ENCODE results near the gene SPOCK1. TPM values are rescaled to one million over a fixed set of nuclear protein-coding genes. Genes with fewer than 3 reads are reported as not detected.
"Not testable (repeated sequence)": the region's sequence is repeated elsewhere in the genome, so short reads cannot be mapped to it uniquely, and the experiment has no call there.

Gene SPOCK1
- total and polyA plus RNA-seq, 4 experiments from 2014 or later, result not detected

DNA sequence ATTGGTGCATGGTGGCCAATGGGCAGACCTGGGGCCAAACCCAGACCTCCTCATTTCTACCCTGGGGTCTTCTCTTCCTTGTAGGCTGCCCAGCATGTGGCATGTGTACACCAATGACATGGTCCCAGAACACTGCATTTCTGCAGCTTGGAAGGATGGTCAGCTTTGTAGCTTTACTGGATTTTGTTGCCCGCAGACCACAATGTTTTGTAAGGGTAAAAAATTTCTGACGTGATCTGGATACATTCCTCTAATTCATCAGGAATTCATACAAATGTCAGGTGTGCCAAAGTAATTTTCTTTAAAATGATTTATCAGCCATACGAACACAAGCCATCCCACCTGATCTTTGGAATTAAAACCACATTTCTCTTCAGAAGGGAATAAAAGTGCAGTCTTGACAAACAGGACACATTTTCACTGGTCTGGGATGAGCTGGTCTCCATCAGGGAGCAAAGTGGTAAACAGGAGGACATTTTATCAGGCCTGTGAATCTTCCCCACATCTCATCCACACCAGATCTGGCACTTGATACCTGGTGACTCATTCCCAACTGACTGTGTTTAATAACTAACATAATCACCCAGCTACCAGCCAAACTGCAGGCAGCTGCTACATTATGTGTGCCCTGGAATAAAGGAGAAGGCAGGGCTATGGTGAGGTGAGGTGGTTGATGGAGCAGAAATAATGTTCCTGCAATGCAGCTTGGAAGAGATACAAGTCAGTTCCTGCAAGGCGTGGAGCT lies 103.9 kb downstream of the SPOCK1 start:
- no peak for DNase-seq
- peaks cover 0 to 4% (median 0%) of the 10 kb centered on the region in 8 donors for H3K9me3 Mint-ChIP-seq

DNA sequence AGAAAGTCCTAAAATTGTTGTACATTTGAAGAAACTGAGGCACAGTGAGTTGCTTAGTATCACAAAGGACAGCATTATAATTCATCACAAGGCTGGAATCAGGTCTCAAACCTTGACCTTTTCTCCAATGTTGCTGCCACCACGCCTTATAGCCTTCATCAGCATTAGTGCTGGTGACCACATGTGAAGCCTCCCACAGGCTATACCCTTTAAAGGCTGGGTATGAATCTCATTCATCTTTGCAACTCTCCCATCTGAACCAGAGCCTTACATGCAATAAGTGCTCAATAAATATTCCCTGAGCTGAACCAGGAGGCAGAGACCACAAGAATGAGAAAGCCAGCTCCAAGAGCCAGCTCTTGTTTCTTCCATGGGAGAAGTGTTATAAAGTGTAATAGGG lies 104.7 kb downstream of the SPOCK1 start:
- Mint-ChIP-seq H3K4me1 (no peaks in the 10 kb centered on the region), H3K4me3 (no peak overlapping the region), H3K27me3 (peaks cover 0 to 14% of the 10 kb centered on the region in 2 donors), H3K36me3 (no peaks in the 10 kb centered on the region), H3K9me3 (peaks cover 0 to 4% (median 0%) of the 10 kb centered on the region in 8 donors), H3K27ac (no peak overlapping the region)
- Histone ChIP-seq H3K36me3 (ENCODE audit: insufficient read depth, low read length) (no peaks in the 10 kb centered on the region), H3K9me3 (ENCODE audit: control insufficient read depth in 1 of 2, low read length in 2 of 2) (no peaks in the 10 kb centered on the region), H3K4me1 (ENCODE audit: insufficient read depth, low read length) (no peaks in the 10 kb centered on the region), H3K27ac (ENCODE audit: low read depth, low read length) (no peak overlapping the region), H3K27me3 (ENCODE audit: insufficient read depth, low read length) (no peaks in the 10 kb centered on the region), H3K4me3 (ENCODE audit: low read length in 2 of 2) (no peak overlapping the region)
- intact Hi-C loops (cut with micrococcal nuclease), result no loop called here
- DNase-seq, result no peak
- ChIA-PET POLR2A (ENCODE audit: partially characterized antibody) (no interaction called here), CTCF (ENCODE audit: partially characterized antibody) (no interaction called here)

More for the DNA sequence above, 103.9 kb downstream of the SPOCK1 start:
- Mint-ChIP-seq H3K27ac (no peak overlapping the region), H3K36me3 (no peaks in the 10 kb centered on the region), H3K27me3 (peaks cover 0 to 14% of the 10 kb centered on the region in 2 donors), H3K4me3 (no peak overlapping the region), H3K4me1 (no peaks in the 10 kb centered on the region)
- Histone ChIP-seq H3K27ac (ENCODE audit: low read depth, low read length) (no peak overlapping the region), H3K36me3 (ENCODE audit: insufficient read depth, low read length) (no peaks in the 10 kb centered on the region), H3K9me3 (ENCODE audit: control insufficient read depth in 1 of 2, low read length in 2 of 2) (no peaks in the 10 kb centered on the region), H3K4me3 (ENCODE audit: low read length in 2 of 2) (no peak overlapping the region), H3K27me3 (ENCODE audit: insufficient read depth, low read length) (no peaks in the 10 kb centered on the region), H3K4me1 (ENCODE audit: insufficient read depth, low read length) (no peaks in the 10 kb centered on the region)
- intact Hi-C loops (cut with micrococcal nuclease), result no loop called here
- CTCF ChIA-PET (ENCODE audit: partially characterized antibody), result no interaction called here
- POLR2A ChIA-PET (ENCODE audit: partially characterized antibody), result no interaction called here

DNA sequence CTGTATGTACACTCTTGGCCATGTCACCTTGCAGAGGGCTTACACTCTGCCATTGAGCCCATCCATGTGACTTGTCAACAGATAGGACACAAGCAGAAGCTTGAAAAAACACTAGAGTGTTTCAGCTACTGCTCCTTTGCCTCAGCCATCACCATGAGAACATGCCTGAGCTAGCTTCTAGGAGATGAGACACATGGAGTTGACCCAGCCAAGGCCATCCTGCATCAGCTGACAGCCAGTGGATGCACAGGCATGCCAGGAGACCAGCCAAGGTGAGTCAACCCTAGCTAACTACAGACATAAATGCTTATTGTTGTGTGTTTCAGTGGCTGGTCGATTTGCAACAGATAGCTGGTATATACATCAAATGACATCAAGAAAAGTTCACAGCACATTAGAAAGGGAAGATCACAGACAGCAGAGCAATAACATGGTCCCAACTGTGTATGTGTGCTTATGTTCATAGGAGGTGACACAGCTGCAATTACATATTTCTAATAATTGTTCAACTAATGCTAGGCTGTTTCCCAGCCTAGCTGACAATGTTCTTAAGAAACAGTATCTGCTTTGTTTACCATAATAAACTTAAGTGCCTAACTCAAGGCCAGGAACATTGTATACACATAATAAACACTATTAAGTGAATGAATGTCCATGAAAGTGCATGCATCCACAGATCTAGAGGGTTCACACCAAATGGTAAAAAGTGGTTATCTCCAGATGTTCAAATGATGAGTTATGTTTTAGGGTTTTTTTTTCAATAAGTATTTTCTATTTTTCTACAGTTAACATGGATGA lies 105.7 kb downstream of the SPOCK1 start:
- no peak for DNase-seq
- CTCF ChIA-PET (ENCODE audit: partially characterized antibody), result no interaction called here
- no peak overlapping the region for H3K4me3 Mint-ChIP-seq
- peaks cover 0 to 4% (median 0%) of the 10 kb centered on the region in 8 donors for H3K9me3 Mint-ChIP-seq
- H3K9me3 ChIP-seq (ENCODE audit: control insufficient read depth in 1 of 2, low read length in 2 of 2), result no peaks in the 10 kb centered on the region
- no peaks in the 10 kb centered on the region for H3K27me3 ChIP-seq (ENCODE audit: insufficient read depth, low read length)
- no peak overlapping the region for H3K27ac ChIP-seq (ENCODE audit: low read depth, low read length)
- POLR2A ChIA-PET (ENCODE audit: partially characterized antibody), result no interaction called here
- no peaks in the 10 kb centered on the region for H3K4me1 ChIP-seq (ENCODE audit: insufficient read depth, low read length)
- no peaks in the 10 kb centered on the region for H3K36me3 Mint-ChIP-seq
- no peaks in the 10 kb centered on the region for H3K4me1 Mint-ChIP-seq
- no peak overlapping the region for H3K27ac Mint-ChIP-seq
- H3K4me3 ChIP-seq (ENCODE audit: low read length in 2 of 2), result no peak overlapping the region
- H3K36me3 ChIP-seq (ENCODE audit: insufficient read depth, low read length), result no peaks in the 10 kb centered on the region
- intact Hi-C loops (cut with micrococcal nuclease), result no loop called here
- peaks cover 0 to 14% of the 10 kb centered on the region in 2 donors for H3K27me3 Mint-ChIP-seq

DNA sequence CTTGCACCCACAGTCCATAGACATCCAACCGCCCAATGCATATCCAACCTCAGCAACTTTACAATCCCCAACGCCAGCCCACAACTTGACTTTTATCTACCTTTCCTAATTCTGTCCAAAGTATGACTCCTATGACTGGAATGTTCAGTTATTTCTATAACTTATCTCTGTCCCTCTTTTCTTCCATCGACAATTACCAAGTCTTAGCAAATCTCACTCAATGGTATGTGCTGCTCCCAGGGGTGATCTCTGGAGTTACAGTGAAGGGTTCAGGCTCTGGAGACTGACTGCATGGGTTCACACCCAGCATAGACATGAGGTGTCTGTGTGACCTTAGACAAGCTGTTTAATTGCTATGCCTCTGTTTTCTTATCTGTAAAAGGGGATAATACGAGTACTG lies 106.9 kb downstream of the SPOCK1 start:
- Histone ChIP-seq H3K9me3 (ENCODE audit: control insufficient read depth in 1 of 2, low read length in 2 of 2) (no peaks in the 10 kb centered on the region), H3K4me3 (ENCODE audit: low read length in 2 of 2) (no peak overlapping the region), H3K4me1 (ENCODE audit: insufficient read depth, low read length) (no peaks in the 10 kb centered on the region), H3K27ac (ENCODE audit: low read depth, low read length) (no peak overlapping the region), H3K36me3 (ENCODE audit: insufficient read depth, low read length) (no peaks in the 10 kb centered on the region), H3K27me3 (ENCODE audit: insufficient read depth, low read length) (no peaks in the 10 kb centered on the region)
- ChIA-PET CTCF (ENCODE audit: partially characterized antibody) (no interaction called here), POLR2A (ENCODE audit: partially characterized antibody) (no interaction called here)
- Mint-ChIP-seq H3K4me3 (no peak overlapping the region), H3K27me3 (peaks cover 0 to 14% of the 10 kb centered on the region in 2 donors), H3K27ac (no peak overlapping the region), H3K9me3 (peaks cover 0 to 4% (median 0%) of the 10 kb centered on the region in 8 donors), H3K4me1 (no peaks in the 10 kb centered on the region), H3K36me3 (no peaks in the 10 kb centered on the region)
- DNase-seq, result no peak
- intact Hi-C loops (cut with micrococcal nuclease), result no loop called here

DNA sequence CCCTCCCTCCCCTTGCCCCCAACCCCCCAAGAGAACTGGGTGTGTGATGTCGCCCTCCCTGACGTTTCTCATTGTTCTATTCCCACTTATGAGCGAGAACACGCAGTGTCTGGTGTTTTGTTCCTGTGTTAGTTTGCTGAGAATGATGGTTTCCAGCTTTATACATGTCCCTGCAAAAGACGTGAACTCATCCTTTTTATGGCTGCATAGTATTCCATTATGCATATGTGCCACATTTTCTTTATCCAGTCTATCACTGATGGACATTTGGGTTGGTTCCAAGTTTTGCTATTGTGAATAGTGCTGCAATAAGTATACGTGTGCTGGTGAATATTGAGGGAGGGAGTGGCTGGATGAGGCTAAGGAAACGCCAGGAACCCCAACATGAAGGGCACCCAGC lies 108.1 kb downstream of the SPOCK1 start:
- POLR2A ChIA-PET (ENCODE audit: partially characterized antibody); H3K4me1 Mint-ChIP-seq; DNase-seq; H3K9me3 ChIP-seq (ENCODE audit: control insufficient read depth in 1 of 2, low read length in 2 of 2); H3K27me3 ChIP-seq (ENCODE audit: insufficient read depth, low read length); H3K27ac ChIP-seq (ENCODE audit: low read depth, low read length); intact Hi-C loops (cut with micrococcal nuclease); H3K27ac Mint-ChIP-seq; H3K36me3 Mint-ChIP-seq; H3K4me3 ChIP-seq (ENCODE audit: low read length in 2 of 2); CTCF ChIA-PET (ENCODE audit: partially characterized antibody); H3K4me3 Mint-ChIP-seq; H3K4me1 ChIP-seq (ENCODE audit: insufficient read depth, low read length); H3K36me3 ChIP-seq (ENCODE audit: insufficient read depth, low read length); H3K9me3 Mint-ChIP-seq: not testable (repeated sequence)
- peaks cover 0 to 12% of the 10 kb centered on the region in 2 donors for H3K27me3 Mint-ChIP-seq

DNA sequence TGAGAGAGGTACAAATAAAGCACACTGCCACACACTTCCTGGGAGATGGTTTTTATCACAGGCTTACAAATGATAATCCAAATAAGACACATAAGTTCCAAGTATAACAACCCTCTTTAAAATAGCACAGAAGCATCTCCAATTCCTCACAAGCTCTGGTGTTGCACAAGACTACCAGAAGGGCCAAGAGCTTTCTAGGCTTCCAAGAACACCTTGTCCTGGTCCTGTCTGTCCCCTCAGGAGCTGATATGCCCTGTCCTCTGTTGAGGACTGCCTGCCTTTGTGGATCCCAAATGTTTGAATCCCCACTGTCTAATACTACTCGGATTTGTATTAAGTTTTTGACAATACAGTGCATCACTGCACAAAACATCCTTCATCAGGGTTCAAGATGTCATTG lies 110.1 kb downstream of the SPOCK1 start:
- CTCF ChIA-PET (ENCODE audit: partially characterized antibody), result no interaction called here
- intact Hi-C loops (cut with micrococcal nuclease), result no loop called here
- no peak overlapping the region for H3K4me3 Mint-ChIP-seq
- POLR2A ChIA-PET (ENCODE audit: partially characterized antibody), result no interaction called here
- Histone ChIP-seq H3K36me3 (ENCODE audit: insufficient read depth, low read length) (no peaks in the 10 kb centered on the region), H3K4me3 (ENCODE audit: low read length in 2 of 2) (no peak overlapping the region), H3K4me1 (ENCODE audit: insufficient read depth, low read length) (no peaks in the 10 kb centered on the region), H3K27me3 (ENCODE audit: insufficient read depth, low read length) (no peaks in the 10 kb centered on the region), H3K27ac (ENCODE audit: low read depth, low read length) (no peak overlapping the region), H3K9me3 (ENCODE audit: control insufficient read depth in 1 of 2, low read length in 2 of 2) (no peaks in the 10 kb centered on the region)
- H3K27me3 Mint-ChIP-seq, result peaks cover 0 to 12% of the 10 kb centered on the region in 2 donors
- H3K27ac Mint-ChIP-seq, result no peak overlapping the region
- H3K4me1 Mint-ChIP-seq, result no peaks in the 10 kb centered on the region
- no peaks in the 10 kb centered on the region for H3K36me3 Mint-ChIP-seq
- no peak for DNase-seq
- H3K9me3 Mint-ChIP-seq, result peaks cover 0 to 4% (median 0%) of the 10 kb centered on the region in 8 donors

DNA sequence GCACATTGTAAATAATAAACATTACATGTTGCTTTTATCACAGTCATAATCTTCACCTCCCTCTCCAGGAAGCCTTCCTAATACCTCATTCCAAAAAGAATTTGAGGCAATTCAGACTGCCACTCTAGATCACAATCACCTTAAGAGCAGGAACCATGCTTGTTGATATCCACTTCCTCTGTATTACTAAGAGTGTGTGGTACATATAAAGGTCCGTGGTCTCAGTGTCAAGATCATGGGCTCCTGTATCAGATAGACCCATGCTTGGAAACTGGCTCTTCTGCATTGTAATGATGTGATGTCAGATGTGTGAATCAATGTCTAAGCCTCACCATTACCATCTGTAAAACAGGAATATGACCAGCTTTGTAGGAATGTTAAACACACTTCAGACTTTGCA lies 114.1 kb downstream of the SPOCK1 start:
- Histone ChIP-seq H3K4me1 (ENCODE audit: insufficient read depth, low read length) (no peaks in the 10 kb centered on the region), H3K36me3 (ENCODE audit: insufficient read depth, low read length) (no peaks in the 10 kb centered on the region), H3K27ac (ENCODE audit: low read depth, low read length) (no peak overlapping the region), H3K4me3 (ENCODE audit: low read length in 2 of 2) (no peak overlapping the region), H3K9me3 (ENCODE audit: control insufficient read depth in 1 of 2, low read length in 2 of 2) (no peaks in the 10 kb centered on the region), H3K27me3 (ENCODE audit: insufficient read depth, low read length) (no peaks in the 10 kb centered on the region)
- H3K4me3 Mint-ChIP-seq, result no peak overlapping the region
- intact Hi-C loops (cut with micrococcal nuclease), result no loop called here
- no peaks in the 10 kb centered on the region for H3K36me3 Mint-ChIP-seq
- no peak overlapping the region for H3K27ac Mint-ChIP-seq
- DNase-seq, result no peak
- ChIA-PET POLR2A (ENCODE audit: partially characterized antibody) (no interaction called here), CTCF (ENCODE audit: partially characterized antibody) (no interaction called here)
- peaks cover 4 to 25% (median 15%) of the 10 kb centered on the region in 8 donors for H3K9me3 Mint-ChIP-seq
- H3K27me3 Mint-ChIP-seq, result no peaks in the 10 kb centered on the region
- H3K4me1 Mint-ChIP-seq, result no peaks in the 10 kb centered on the region
